HG03354 (cell line): ENCODE results near the gene FITM1.

Experiments
- ATAC-seq: cut with Tn5 transposase; IDR thresholded peaks from one replicate; pipeline ENCODE4 v1.9.1; 2021; ENCODE audit warnings: mild to moderate bottlenecking; ENCODE audit not compliant: unreplicated experiment, poor library complexity, severe bottlenecking

Gene FITM1, protein sequence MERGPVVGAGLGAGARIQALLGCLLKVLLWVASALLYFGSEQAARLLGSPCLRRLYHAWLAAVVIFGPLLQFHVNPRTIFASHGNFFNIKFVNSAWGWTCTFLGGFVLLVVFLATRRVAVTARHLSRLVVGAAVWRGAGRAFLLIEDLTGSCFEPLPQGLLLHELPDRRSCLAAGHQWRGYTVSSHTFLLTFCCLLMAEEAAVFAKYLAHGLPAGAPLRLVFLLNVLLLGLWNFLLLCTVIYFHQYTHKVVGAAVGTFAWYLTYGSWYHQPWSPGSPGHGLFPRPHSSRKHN

GRCh38 chr14:24130380-24130716, at the start of gene FITM1:
Gene FITM1 (plus strand): TSS chr14:24130659. CDS start chr14:24131564, 905 bp downstream.
- no peak for ATAC-seq

DNA sequence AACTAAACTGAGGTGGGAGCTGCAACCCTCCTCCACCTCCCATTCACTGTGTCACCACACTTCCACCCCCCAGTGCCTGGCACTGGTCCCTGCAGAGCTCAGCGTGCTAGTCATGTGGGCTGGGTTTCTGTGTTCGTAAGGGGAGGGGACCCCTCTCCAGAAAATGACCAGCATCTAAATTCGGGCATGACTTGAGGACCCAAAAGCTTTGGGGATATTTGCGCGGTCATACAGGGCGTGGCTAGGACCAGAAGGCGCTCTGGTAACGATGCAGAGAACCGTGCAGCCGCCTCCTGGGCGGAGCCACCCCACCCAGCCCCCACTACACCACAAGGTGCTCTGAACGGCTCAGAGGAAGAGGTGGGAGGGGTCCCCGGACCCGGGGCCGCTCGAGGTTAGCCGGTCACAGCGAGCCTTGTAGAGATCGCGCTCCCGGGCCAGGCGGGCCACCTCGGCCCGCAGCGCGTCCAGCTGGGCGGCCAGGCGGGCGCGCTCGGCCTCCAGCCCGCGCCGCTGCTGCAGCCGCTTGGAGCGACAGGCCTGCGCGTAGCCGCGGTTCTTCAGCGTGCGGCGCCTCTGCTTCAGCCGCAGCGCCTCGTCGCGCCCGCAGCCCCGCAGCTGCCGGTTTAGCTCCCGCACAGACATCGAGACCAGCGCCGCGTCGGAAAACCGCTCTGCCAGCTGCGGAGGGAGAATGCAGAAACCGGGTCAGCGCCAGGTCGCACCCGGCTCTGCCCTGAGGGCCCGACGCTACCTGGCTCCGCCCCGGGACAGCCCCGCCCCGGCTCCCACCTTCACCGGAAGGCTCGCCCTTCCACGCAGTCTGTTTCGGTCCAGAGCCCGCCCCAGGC, 49.3 kb upstream of the FITM1 start:
- ATAC-seq, result peak; percentile 91

- no peak for ATAC-seq
Observed at GRCh38 chr14:24081739-24082211, 48.7 kb upstream of the FITM1 start.

GRCh38 chr14:24082411-24083080, 47.9 kb upstream of the FITM1 start:
- no peak for ATAC-seq

DNA sequence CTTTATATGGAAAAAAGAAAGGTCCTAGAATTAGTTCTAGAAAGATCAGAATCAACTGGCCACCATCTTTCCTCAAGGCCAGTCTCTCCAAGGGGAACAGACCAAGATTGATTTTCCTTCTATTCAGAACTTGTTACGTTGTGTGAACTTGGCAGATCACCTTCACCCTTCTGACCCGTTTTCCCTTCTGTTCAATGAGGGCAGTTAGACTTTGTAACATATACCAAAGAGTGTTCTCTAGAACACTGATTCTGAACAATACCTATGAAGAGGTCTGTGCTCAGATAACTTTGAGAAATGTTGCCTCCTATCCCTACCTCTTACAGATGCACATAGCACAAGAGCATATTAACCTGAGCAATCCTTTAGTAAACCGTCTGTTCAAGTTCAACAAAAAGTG, 47.0 kb upstream of the FITM1 start:
- no peak for ATAC-seq

DNA sequence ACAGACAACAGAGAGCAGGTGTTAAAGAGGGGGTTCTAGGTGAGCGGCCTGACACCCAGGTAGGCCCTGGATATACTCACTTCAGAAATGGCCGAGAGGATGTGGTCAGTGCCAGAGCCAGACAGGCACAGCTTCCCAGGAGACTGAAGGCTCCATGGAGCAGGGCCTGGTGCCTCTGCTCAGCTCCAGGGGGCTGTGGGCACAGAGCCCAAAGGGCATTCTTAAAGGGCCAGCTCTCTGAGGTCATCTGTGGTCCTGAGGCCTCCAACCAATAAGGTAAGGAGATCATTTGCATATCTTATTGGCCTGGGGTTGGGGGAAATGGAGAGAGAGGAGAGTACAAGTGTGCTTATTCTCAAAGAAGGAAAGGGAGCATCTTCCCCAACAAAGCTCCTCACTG, 46.0 kb upstream of the FITM1 start:
- ATAC-seq, result no peak

DNA sequence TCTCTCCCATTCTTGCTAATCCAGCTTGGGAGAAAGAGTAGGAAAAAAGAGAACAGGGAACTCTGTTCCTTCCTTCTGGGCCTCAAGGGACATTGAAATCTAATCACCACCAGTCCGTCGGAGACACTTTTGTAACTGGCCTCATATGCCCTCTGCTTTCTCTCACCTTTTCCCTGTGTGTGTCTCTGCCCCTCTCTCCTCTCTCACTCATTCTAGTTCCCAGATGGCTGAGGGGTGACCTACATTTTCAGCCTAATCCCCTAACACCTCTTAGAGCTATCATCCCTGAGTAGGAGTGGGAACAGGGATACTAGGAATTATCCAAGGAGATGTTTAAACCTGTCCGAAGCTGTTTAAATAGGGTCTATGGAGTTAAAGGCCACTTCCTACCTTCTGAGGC, 45.2 kb upstream of the FITM1 start:
- ATAC-seq, result no peak

- ATAC-seq, result no peak
Observed at GRCh38 chr14:24086193-24086955, 44.1 kb upstream of the FITM1 start.

DNA sequence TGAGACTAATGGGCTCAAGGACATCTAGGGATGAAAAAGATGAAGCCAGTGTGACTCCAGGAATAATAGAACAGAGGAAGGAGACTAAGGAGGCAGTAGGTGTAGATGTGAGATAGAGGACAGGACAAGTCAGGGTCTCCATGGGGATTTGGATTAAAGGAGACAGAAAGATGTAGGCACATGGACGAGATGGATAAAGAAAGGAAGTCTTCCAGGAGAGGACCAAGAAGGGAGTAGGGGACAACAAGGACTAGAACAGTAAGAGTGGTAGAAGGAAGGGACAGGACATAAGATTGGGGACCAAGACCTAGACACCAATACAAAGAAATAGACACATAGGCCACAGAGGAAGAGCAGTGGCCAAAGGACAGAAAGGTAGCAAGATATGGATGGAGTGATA, 43.5 kb upstream of the FITM1 start:
- ATAC-seq, result no peak

GRCh38 chr14:24088095-24088494, 42.4 kb upstream of the FITM1 start:
- ATAC-seq, result no peak

DNA sequence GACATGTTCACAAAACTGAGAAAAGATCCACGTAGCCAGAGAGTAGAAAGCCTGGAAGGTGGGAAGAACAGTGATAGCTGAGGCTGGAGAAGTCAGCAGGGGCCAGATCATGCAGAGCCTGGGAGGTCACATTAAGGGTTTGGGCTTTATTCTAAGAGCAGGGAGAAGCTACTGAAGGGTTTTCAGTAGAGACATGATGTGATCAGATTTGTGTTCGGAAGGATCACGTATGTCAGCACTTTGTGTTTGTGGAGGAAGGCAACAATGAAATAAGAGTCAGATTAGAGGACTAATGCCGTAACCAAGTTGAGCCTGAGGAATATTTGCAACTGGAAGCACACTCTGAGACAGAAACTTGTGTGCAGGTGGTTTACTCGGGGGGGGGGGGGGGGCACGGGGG, 40.6 kb upstream of the FITM1 start:
- ATAC-seq, result no peak

- no peak for ATAC-seq
Observed at GRCh38 chr14:24092110-24092504, 38.4 kb upstream of the FITM1 start.

DNA sequence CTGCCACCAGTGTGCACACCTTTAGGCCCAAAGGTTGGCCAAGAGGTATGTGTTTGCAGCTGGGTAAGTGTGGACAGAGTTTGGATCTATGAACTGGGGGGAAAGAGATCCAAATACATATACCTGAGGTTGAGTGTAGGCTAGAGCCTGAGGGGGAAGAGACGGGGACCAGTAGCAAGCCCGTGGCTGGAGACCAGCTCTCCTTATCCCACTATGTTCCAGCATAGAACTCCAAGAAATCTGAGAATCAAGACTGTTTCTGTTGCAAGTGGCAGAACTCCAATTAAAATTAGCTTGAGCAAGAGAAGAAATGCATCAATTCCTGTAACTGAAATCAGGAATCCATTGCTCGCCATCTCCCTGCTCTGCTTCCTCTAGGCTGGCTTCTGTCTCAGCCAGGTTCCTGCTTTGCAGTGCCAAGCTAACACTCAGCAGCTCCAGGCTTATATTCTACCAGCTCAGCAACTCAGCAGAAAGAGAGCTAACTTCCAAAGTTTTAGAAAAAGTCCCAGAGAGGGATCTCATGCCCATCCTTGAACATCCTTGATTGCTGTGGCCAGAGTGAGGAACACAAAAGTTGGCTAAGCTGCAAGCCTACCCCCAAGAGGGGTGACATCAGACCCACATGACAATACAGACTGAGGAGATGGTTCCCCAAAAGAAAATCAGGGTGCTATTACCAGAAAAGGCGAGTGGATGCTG, 37.8 kb upstream of the FITM1 start:
- no peak for ATAC-seq

DNA sequence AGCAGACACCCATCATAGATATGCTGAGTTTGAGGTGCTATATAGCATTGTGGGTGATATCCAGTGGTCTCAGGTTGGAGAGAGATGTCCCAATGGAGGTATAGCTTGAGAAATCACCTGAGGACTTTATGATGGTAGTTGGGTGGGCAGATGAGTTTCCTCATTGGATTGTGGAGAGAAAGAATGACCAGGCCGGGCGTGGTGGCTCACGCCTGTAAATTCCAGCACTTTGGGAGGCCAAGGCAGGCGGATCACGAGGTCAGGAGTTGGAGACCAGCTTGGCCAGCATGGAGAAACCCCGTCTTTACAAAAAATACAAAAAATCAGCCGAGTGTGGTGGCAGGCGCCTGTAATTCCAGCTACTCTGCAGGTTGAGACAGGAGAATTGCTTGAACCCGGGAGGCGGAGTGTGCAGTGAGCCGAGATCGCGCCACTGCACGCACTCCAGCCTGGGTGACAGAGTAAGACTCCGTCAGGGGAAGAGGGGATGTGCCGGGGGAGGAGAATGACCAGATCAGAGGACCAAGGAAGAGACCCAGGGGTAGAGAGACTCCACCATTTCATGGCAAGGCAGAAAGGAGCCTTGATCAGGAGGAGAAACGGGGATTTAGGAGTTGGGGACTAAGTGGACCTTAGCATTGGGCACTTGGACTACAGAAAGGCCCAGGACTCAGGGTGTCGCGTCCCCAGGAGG, 37.1 kb upstream of the FITM1 start:
- ATAC-seq, result no peak

GRCh38 chr14:24093901-24094840, 36.3 kb upstream of the FITM1 start, which contains the start of gene PCK2:
Gene PCK2 (plus strand): TSS chr14:24094311. CDS start chr14:24094406, 95 bp downstream.
- peak; percentile 54 for ATAC-seq

DNA sequence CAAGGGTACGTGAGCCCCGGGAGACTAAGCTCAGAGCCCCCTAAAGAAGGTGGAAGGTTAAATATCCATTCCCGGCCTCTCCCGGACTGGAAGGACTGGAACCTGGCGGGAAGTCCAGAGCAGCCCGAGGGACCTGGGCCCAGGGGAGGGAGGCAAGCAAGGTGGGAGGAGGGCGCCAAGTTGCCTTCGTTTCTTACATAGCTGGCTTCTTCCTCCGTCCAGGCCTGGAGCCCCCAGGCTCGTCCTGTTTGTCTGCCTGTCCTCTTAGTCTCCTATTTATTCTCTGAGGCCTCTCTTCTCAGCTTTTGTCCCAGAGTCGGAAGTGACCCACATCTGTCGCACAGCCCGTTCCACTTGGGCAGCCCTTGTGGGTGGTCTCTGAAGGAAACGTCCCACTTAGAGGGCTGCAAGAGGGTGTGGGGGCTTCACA, 35.6 kb upstream of the FITM1 start:
- no peak for ATAC-seq

- ATAC-seq, result peak; percentile 74
Observed at GRCh38 chr14:24095271-24096068, 35.0 kb upstream of the FITM1 start.
